Stimulated activated CD8-positive, alpha-beta memory T cell treated with anti-CD3 and anti-CD28 coated beads, Interleukin-7, amount 100 ng/mL, for 1 hour (primary cell): ENCODE measurements around the gene TNFAIP8.
A peak's percentile ranks its signal among the peaks of the same experiment; 100 is the strongest.

Experiments used
- DNase-seq, 2 donors: peaks; one replicate each; pipeline ENCODE4 v3.0.0-alpha.2; 2020; ENCODE audit warnings: low read depth in 2 of 2

TNFAIP8 gene

GRCh38 chr5:119328753-119329602, 26.8 kb upstream of the TNFAIP8 start:
- DNase-seq, result peak in 1 of 2 donors; percentile 24

- no peak for DNase-seq
These were observed 26.2 kb upstream of the TNFAIP8 start for GRCh38 chr5:119329666-119330065.

GRCh38 chr5:119330367-119331183, 25.2 kb upstream of the TNFAIP8 start:
- no peak for DNase-seq

- no peak for DNase-seq
These were observed 24.2 kb upstream of the TNFAIP8 start for GRCh38 chr5:119331566-119332095.

GRCh38 chr5:119332208-119332607, 23.6 kb upstream of the TNFAIP8 start:
- no peak for DNase-seq

DNA sequence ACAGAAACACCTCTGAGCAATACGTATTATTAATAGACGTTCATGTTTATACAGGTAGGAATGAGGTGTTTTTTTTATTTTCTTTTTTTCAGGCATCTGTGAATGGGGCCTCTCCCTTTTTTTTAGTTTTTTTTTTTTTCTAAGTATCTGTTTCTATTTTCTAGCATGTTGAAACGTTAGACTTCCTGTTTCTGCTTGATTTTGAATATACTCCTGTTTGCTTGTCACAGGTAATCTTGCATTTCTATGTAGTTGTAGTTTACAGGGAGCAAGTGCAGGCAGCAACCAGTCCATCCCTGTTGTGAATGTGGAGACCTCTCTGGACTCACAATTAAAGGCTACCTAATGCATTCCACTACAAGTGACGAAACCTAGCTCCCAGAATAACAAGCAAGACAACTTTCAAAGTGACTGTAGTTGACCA, 22.8 kb upstream of the TNFAIP8 start:
- DNase-seq, result no peak

DNA sequence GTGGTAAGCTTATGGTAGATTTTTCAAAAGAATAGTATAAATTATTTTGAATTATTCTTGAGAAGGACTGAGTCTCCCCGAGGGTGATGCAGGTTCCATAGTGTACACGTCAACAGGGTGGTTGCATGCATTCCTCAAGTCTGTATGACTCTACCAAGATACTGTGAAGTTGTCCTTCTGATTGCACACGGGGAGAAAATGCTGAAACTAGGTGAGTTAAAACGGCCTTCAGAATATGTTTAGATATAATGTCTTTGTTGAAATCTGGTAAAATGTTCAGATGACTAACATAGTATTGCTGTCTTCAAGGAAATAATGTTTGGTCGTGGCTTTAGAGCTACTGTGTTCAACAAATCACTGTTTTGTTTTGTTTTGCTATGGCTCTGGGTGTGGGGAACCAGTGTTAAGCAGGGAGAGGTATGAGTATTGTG, 22.4 kb upstream of the TNFAIP8 start:
- no peak for DNase-seq

DNA sequence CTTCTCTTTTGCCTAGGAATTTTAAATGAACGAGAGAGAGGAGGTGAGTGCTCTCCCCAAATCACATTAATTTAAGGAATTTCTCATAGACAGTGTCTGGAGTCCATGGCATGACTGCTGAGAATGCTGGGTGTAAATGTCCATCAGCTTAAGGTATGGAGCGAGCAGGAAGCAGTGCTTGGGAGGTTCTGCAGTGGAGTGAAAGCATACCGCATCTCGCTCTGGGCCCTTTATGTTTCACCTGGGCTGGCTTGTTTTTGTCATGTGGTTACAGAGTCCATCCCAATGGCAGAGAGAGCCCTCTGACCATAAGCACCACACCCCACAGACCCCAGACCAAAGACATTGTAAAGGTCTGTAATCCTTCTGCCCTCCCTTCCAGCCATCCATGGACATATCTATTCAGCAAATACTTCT, 20.6 kb upstream of the TNFAIP8 start:
- DNase-seq, result no peak

DNA sequence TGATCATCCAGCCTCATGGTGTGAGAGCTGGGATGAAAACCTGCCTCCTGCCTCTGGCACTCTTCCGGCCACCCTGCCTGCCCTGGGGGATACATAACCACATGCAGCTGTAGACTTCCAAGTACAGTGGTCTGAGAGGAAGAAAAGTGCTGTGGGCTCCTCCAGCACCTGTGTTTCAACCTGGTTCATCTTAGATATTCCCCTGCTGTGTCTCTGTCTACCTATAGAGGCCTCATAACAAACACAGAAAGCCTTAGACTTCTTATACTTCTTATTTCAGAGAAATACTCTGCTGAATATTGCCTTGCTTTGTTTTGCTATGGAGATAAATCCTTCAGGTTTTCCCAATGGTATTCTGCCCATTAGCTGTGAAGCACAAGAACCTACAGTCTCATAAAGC, 19.6 kb upstream of the TNFAIP8 start:
- no peak for DNase-seq

GRCh38 chr5:119336845-119337580, 18.8 kb upstream of the TNFAIP8 start:
- no peak for DNase-seq

DNA sequence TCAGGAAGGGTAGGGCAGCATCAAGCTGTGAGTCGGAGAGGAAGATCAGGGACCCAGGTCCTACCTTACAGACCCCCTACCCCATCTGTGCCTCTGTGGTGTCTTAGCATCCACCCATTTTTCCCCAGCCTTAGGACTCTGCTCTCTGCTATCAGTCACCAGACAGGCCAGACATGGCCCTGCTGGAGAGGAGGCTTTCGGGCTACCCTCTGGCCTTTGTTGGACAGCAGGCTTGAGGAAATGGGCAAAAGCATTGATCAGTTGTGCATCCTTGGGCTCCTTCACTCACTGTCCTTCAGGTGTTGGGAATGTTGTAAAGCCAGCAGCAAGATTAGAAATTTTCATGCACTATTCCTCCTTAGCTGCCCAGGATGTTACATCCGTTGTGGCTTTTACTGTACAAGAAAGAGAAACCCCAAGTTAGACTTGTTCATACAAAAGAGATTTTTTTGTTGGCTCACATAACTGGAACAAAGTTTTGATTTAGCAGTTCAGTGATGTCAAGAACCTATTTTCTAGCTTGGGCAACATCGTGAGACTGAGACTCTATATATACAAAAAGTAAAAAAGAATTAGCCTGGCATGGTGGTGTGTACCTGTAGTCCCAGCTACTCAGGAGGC, 17.4 kb upstream of the TNFAIP8 start:
- no peak for DNase-seq

DNA sequence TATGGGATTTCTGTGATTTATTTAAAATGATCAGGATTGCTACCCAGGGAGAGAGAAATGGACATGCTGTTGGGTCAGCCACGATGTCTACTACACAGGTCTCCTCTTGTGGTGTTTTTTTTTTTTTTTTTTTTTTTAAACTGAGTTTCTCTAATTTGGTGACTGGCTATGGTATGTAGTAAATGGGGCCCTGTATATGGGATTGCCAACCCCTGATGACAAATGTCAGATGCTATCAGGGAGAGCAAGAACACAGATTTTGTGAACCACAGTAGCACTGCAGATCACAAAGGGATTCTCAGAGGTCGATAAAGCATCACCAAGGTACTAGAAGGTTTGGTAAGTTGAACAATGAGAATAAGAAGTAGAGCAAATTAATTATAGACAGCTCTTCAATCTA, 16.5 kb upstream of the TNFAIP8 start:
- DNase-seq, result no peak

GRCh38 chr5:119339965-119340364, 15.9 kb upstream of the TNFAIP8 start:
- no peak for DNase-seq

DNA sequence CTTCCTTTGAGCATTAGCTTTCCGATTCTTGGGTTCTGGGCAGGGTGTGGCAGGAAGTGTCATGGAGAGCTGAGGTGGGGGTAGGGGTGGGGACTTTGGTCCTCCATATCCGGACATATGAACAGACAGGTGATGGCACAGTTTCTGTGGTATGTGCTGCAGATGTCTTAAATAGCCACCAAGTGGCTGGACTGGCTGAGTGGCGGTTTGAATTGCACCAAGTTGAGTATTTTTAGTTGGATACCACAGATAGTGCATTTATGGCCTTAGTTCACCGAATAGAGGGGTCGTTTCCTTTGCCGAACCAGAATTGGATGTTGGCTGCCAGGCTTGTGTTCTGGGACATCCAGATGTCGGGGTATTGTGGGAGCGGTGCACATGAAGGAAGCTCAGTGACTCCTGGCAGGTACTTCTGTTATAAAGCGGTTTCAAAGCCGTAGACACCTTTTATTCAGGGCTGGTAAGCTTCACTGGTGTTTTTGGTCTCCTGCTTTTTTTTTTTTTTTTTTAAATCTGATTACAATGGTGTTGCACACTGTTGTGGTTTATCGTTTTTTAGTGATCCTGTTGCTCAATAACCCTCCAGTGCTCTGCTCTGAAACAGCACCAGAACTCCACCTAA, 15.1 kb upstream of the TNFAIP8 start:
- no peak for DNase-seq

DNA sequence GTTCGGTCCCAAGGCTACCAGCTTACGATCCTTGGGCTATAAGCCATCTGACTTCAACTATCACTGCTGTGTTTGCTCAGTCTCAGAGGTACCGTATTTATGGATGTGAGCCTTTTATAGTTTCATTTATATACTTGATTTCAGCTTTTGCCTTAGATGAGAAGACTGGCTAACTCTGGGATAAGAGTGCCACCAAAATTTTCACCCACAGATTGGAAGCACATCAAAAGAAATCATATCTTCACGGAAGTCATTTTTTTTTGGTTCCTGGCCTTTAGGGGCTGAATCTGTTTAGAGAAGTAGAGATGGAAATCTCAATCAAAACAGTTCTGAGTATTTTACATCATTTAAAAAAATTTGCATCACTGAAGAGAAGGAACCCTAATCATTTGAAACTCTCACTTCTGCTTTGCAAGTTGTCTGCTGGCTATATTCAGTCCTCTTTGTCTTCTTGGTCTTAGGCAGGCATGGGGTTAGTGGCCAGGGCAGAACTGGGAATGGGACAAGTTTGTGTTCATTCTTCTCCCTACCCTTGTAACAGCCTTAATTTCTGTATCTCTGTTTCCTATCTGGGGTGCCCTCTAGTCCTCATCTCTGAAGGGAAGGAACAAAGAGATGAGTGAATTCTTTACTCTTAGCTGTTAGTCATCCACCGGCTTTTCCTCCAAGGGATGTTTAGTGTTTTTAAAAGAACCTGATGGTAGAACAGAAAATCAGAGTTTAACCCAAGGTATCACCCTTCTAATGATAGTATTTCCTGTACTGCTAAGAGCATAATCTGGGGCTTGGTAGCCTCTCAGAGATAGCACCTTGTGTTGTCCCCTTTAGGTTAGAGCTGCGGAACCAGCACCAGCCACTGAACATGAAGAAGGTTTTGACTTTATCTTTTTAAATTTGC, 14.1 kb upstream of the TNFAIP8 start:
- no peak for DNase-seq

GRCh38 chr5:119342406-119342805, 13.4 kb upstream of the TNFAIP8 start:
- DNase-seq, result no peak

DNA sequence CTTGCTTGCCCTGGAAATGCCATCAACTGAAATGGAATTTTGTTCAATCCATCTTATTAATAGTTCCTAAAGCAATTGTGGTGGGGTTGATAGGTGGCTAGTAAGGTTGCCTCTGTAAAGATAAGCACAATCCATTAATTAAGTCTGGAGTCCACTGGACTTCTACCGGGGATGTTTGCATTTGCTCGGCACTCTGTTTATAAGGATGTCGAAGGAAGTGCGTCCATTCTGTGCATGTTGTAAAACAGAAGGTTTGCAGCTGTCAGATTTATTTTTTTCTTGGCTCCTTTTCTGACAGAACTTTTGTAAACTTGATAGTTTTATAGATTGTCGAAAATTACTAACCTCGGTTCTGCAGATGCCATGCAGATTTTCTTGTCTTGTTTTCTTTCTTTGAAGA, 12.8 kb upstream of the TNFAIP8 start:
- DNase-seq, result no peak

DNA sequence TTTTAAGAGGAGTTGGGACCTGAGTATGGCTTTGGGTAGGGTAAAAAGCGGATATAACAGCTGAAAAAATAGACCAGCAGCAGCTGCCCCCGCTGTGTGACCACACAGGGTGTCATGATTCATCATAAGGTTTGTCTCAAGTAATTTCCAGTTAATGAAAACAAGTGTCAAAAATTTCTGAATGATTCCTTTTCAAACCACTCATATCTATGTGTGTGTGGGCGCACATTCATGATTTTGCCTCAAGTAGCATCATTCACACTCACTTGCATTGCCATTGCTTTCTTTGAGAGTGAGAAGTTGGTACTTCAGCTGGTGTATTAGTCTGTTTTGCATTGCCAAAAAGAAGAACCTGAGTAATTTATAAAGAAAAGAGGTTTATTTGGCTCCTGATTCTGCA, 12.1 kb upstream of the TNFAIP8 start:
- DNase-seq, result no peak

DNA sequence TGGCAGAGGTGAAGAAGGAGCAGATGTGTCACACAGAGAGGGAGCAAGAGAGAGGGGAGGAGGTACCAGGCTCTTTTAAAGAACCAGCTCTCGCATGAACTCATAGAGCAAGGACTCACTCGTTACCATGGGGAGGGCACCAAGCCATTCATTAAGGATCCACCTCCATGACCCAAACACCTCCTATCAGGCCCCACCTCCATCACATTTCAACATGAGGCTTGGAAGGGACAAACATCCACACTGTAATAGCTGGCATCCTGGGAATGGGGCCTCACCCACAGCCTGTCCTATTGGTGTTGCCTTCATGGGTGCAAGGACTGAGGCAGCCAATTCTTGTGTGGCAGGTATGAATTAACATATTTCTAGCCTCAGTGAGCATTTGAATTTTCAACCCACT, 11.6 kb upstream of the TNFAIP8 start:
- DNase-seq, result no peak

GRCh38 chr5:119345861-119346260, 10.0 kb upstream of the TNFAIP8 start:
- no peak for DNase-seq
